ENCODE data around the gene ZNF143.

The ZNF143 gene

DNA sequence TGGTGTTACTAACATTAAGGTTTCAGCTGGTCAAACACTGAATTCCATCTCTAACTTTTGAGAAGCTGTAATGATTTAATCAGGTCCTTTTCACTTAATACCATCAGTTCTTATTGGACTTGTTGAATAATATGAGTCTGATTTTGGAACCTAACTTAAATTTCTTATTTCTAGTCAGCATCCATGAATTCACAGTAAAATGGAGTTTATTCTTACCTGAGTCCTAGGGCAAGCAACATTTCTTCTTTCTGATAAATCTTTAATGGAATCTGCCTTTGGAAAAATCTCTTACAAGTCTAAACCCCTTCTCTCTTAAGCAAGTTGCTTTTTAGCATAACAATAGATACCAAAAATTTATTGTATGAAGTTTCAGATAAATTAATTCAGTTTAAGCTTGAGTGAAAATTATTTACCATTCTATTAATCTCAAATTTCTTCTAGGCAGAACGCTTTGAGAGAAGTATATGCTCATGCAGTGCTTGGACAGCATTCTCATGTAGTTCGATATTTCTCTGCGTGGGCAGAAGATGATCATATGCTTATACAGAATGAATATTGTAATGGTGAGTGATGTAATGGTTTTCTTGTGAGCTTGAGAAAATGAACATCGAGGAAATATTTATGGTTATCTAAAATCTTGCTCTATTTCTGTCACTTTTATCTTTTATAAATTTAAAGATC is 116.0 kb downstream of the ZNF143 start:
- no peak for DNase-seq

GRCh38 chr11:9577556-9577955 is 116.7 kb downstream of the ZNF143 start:
- no peak for DNase-seq
